GM06990 (cell line): Measurements from ENCODE around the gene CAMK2N1.

Experiments used
- DNase-seq: peaks from one replicate; pipeline ENCODE4 v3.0.0-alpha.2; 2011; ENCODE audit not compliant: insufficient read length; ENCODE audit errors: extremely low read depth
- H3K27me3 ChIP-seq: replicated peaks from 2 replicates; pipeline ENCODE4 v1.6.0; 2011; ENCODE audit warnings: low read length; ENCODE audit not compliant: control insufficient read depth, insufficient read depth
- H3K36me3 ChIP-seq: 2 replicates; pipeline ENCODE4 v1.5.1; 2011; ENCODE audit warnings: low read length; ENCODE audit not compliant: control insufficient read depth, insufficient read depth
- H3K4me3 ChIP-seq: replicated peaks from 2 replicates; pipeline ENCODE4 v1.5.1; 2011; ENCODE audit warnings: low read depth, mild to moderate bottlenecking, control low read depth, low read length
- CTCF ChIP-seq: IDR thresholded peaks from 2 replicates; pipeline ENCODE4 v1.5.1; 2011; ENCODE audit warnings: low read length, control low read depth, mild to moderate bottlenecking, inconsistent platforms; ENCODE audit not compliant: insufficient read depth, poor library complexity, severe bottlenecking

The CAMK2N1 gene

GRCh38 chr1:20474333-20474975 is 11.6 kb downstream of the CAMK2N1 start:
- DNase-seq = no peak
- no peak for TF ChIP-seq CTCF
- Histone ChIP-seq H3K36me3 (no peaks in the 10 kb centered on the region), H3K4me3 (no peak overlapping the region), H3K27me3 (no peaks in the 10 kb centered on the region; the same call in 1 of the 2 replicates)

- TF ChIP-seq CTCF = no peak
- Histone ChIP-seq H3K27me3 (no peaks in the 10 kb centered on the region; the same call in 1 of the 2 replicates), H3K36me3 (no peaks in the 10 kb centered on the region), H3K4me3 (no peak overlapping the region)
- DNase-seq = no peak
Measured at GRCh38 chr1:20473894-20474293, 12.1 kb downstream of the CAMK2N1 start.

GRCh38 chr1:20472860-20473711 is 12.9 kb downstream of the CAMK2N1 start:
- Histone ChIP-seq H3K27me3 (peaks cover 2% of the 10 kb centered on the region; the same call in 1 of the 2 replicates), H3K4me3 (no peak overlapping the region), H3K36me3 (no peaks in the 10 kb centered on the region)
- TF ChIP-seq CTCF = no peak
- no peak for DNase-seq

- no peak overlapping the region for H3K4me3 ChIP-seq
- no peaks in the 10 kb centered on the region for H3K36me3 ChIP-seq
- peaks cover 2% of the 10 kb centered on the region; the same call in 1 of the 2 replicates for H3K27me3 ChIP-seq
- no peak for DNase-seq
- TF ChIP-seq CTCF = no peak
Measured at GRCh38 chr1:20472121-20472520, 13.9 kb downstream of the CAMK2N1 start.

GRCh38 chr1:20470194-20470593 is 15.8 kb downstream of the CAMK2N1 start:
- no peaks in the 10 kb centered on the region for H3K36me3 ChIP-seq
- DNase-seq = no peak
- H3K4me3 ChIP-seq = no peak overlapping the region
- no peak for TF ChIP-seq CTCF
- peaks cover 2% of the 10 kb centered on the region; the same call in 1 of the 2 replicates for H3K27me3 ChIP-seq
